Sigmoid colon (tissue), 7 donors: ENCODE data around the gene FOXL3. TPM values are rescaled to one million over a fixed set of nuclear protein-coding genes. Genes with fewer than 3 reads are reported as not detected.
A peak's percentile ranks its signal among the peaks of the same experiment; 100 is the strongest.

ENCODE experiments used
- DNase-seq: peaks from one replicate; pipeline ENCODE4 v3.0.0-alpha.2; 2019
- H3K27ac ChIP-seq, 4 donors: fragments of 200-600 bp; sonication (generic); one replicate each; pipeline ENCODE4 v1.5.1; 2016 to 2019; ENCODE audit warnings: mild to moderate bottlenecking in 1 of 4
- H3K27me3 ChIP-seq, 3 donors: fragments of 200-600 bp; sonication (generic); one replicate each; pipeline ENCODE4 v1.5.1; 2019; ENCODE audit warnings: mild to moderate bottlenecking in 1 of 3
- H3K36me3 ChIP-seq, 4 donors: fragments of 200-600 bp; sonication (generic); one replicate each; pipeline ENCODE4 v1.5.1; 2016 to 2019
- H3K4me1 ChIP-seq, 4 donors: fragments of 200-600 bp; sonication (generic); one replicate each; pipeline ENCODE4 v1.5.1; 2017 to 2019
- H3K4me3 ChIP-seq, 4 donors: fragments of 200-600 bp; sonication (generic); one replicate each; pipeline ENCODE4 v1.5.1; 2017 to 2019; ENCODE audit warnings: mild to moderate bottlenecking in 2 of 4, moderate library complexity in 1 of 4
- H3K9me3 ChIP-seq, 4 donors: fragments of 200-600 bp in 3 of 4; sonication (generic) in 3 of 4; one replicate each; pipeline versions ENCODE4 v1.5.1 to v1.6.1; 2013 to 2019
- CTCF ChIP-seq, 4 experiments: fragments of 450-650 bp in 3 of 4; fragments of 200-600 bp in 1 of 4; IDR thresholded peaks; one replicate each; pipeline ENCODE4 v1.5.1; 2016 to 2019; ENCODE audit warnings: antibody characterized with exemption in 4 of 4, mild to moderate bottlenecking in 3 of 4, moderate library complexity in 2 of 4
- EP300 ChIP-seq, 4 donors: sonication (generic); formaldehyde crosslinking; IDR thresholded peaks; one replicate each; pipeline ENCODE4 v1.6.1; 2017; ENCODE audit warnings: antibody characterized with exemption in 4 of 4
- POLR2A ChIP-seq, 2 donors: fragments of 450-650 bp; IDR thresholded peaks; one replicate each; pipeline ENCODE4 v1.6.1; 2016; ENCODE audit warnings: antibody characterized with exemption in 2 of 2, mild to moderate bottlenecking in 2 of 2, moderate library complexity in 2 of 2
- POLR2AphosphoS5 ChIP-seq, 4 donors: sonication (generic); formaldehyde crosslinking; IDR thresholded peaks; one replicate each; pipeline ENCODE4 v1.6.1; 2017; ENCODE audit warnings: antibody characterized with exemption in 4 of 4
- WGBS, 2 donors: extraction: QIAGEN DNeasy Blood & Tissue Kit; methylation state at CpG; one replicate each; pipeline ENCODE4 v1.1.7; 2013; 5-methylcytosine and 5-hydroxymethylcytosine counted together
- intact Hi-C: fragments of 100-400 bp; cut with DNase I; formaldehyde crosslinking; loops from one replicate; pipeline ENCODE4 v1.15.1; 2023
- polyA plus RNA-seq, 3 donors: library from polyadenylated mRNA; stranded (reverse); fragments of 200-250 nt; gene quantifications; one replicate each; pipeline ENCODE4 v1.2.3, GENCODE V29; 2013
- total RNA-seq, 4 donors: library from RNA; depleted of rRNA; stranded (reverse); fragments of >200 nt; gene quantifications; one replicate each; pipeline ENCODE4 v1.1.0, GENCODE V29; 2016
- donor health status: healthy with polysubstance abuse.
- donor health status: Bipolar disorder and iron deficiency.
- donor health status: healthy.

FOXL3 gene
- total and polyA plus RNA-seq, 7 donors, result not detected

- WGBS, 2 donors, result 74 to 90% methylated on average over 29 of the region's 29 CpGs
- Histone ChIP-seq H3K36me3 (no peaks in the 10 kb centered on the region), H3K4me1 (peaks cover 0 to 8% (median 6%) of the 10 kb centered on the region in 4 donors), H3K27ac (peak overlapping the region in 1 of 4 donors; percentile 18), H3K4me3 (no peak overlapping the region), H3K9me3 (peaks cover 0 to 6% (median 0%) of the 10 kb centered on the region in 4 donors), H3K27me3 (peaks cover 0 to 8% (median 0%) of the 10 kb centered on the region in 3 donors)
- peak; percentile 57 for DNase-seq
- TF ChIP-seq CTCF (IDR thresholded peaks at IDR 0.05) (no peak), EP300 (IDR thresholded peaks at IDR 0.05) (no peak), POLR2AphosphoS5 (IDR thresholded peaks at IDR 0.05) (no peak), POLR2A (IDR thresholded peaks at IDR 0.05) (no peak)
- intact Hi-C loops, result loop anchor here (10.0 kb wide), 1 partner anchor 547 kb away; the partner anchor contains the start of gene GET4
These were observed 37.4 kb downstream of the FOXL3 start for GRCh38 chr7:327233-327931.

GRCh38 chr7:327991-328702 lies 38.2 kb downstream of the FOXL3 start:
- no peak overlapping the region for H3K27ac ChIP-seq
- DNase-seq, result peak; percentile 34
- WGBS, 2 donors, result 88 to 89% methylated on average over 22 of the region's 22 CpGs
- H3K4me3 ChIP-seq, result no peak overlapping the region
- TF ChIP-seq POLR2A (IDR thresholded peaks at IDR 0.05), result no peak
- no peak for TF ChIP-seq CTCF (IDR thresholded peaks at IDR 0.05)
- no peak for TF ChIP-seq EP300 (IDR thresholded peaks at IDR 0.05)
- no peak for TF ChIP-seq POLR2AphosphoS5 (IDR thresholded peaks at IDR 0.05)
- intact Hi-C loops, result loop anchor here (10.0 kb wide), 1 partner anchor 547 kb away; the partner anchor contains the start of gene GET4
- H3K9me3 ChIP-seq, result peaks cover 0 to 6% (median 0%) of the 10 kb centered on the region in 4 donors
- H3K4me1 ChIP-seq, result peaks cover 0 to 13% (median 11%) of the 10 kb centered on the region in 4 donors
- no peaks in the 10 kb centered on the region for H3K36me3 ChIP-seq
- H3K27me3 ChIP-seq, result peaks cover 0 to 8% (median 0%) of the 10 kb centered on the region in 3 donors

GRCh38 chr7:329691-330281 lies 39.8 kb downstream of the FOXL3 start:
- Histone ChIP-seq H3K27ac (peak overlapping the region in 1 of 4 donors; percentile 40), H3K4me3 (no peak overlapping the region), H3K36me3 (no peaks in the 10 kb centered on the region), H3K9me3 (peaks cover 0 to 6% (median 0%) of the 10 kb centered on the region in 4 donors), H3K27me3 (peaks cover 0 to 8% (median 0%) of the 10 kb centered on the region in 3 donors), H3K4me1 (peaks cover 0 to 18% (median 17%) of the 10 kb centered on the region in 4 donors)
- WGBS, 2 donors, result 16 to 70% methylated on average over 18 of the region's 18 CpGs
- DNase-seq, result no peak
- intact Hi-C loops, result loop anchor here (5.0 to 10.0 kb wide), 2 partner anchors 188 to 545 kb away; partner anchors contain the start of genes GET4 and PDGFA
- TF ChIP-seq EP300 (IDR thresholded peaks at IDR 0.05) (no peak), POLR2A (IDR thresholded peaks at IDR 0.05) (peak in 1 of 2 donors; percentile 19)

- Histone ChIP-seq H3K9me3 (peaks cover 0 to 5% (median 0%) of the 10 kb centered on the region in 4 donors), H3K4me3 (no peak overlapping the region), H3K4me1 (peaks cover 0 to 18% (median 17%) of the 10 kb centered on the region in 4 donors), H3K27me3 (peaks cover 0 to 8% (median 0%) of the 10 kb centered on the region in 3 donors), H3K27ac (peak overlapping the region in 3 of 4 donors; percentile 14 to 40 (median 19)), H3K36me3 (no peaks in the 10 kb centered on the region)
- 48 to 80% methylated on average over 16 of the region's 16 CpGs for WGBS, 2 donors
- peak; percentile 42 for DNase-seq
- intact Hi-C loops, result loop anchor here (5.0 kb wide), 1 partner anchor 187 kb away; the partner anchor contains the start of gene PDGFA
- TF ChIP-seq POLR2A (IDR thresholded peaks at IDR 0.05) (no peak), POLR2AphosphoS5 (IDR thresholded peaks at IDR 0.05) (no peak), EP300 (IDR thresholded peaks at IDR 0.05) (no peak), CTCF (IDR thresholded peaks at IDR 0.05) (no peak)
These were observed 40.7 kb downstream of the FOXL3 start for GRCh38 chr7:330511-331230.
